A204.1 (cell line): ENCODE measurements around the gene VPS8.

Source experiments
- FAIRE-seq: peaks from 2 replicates; lab custom pipeline; 2012; peaks lifted over from hg19 to GRCh38; lab: Jason Lieb, UNC

The VPS8 gene

DNA sequence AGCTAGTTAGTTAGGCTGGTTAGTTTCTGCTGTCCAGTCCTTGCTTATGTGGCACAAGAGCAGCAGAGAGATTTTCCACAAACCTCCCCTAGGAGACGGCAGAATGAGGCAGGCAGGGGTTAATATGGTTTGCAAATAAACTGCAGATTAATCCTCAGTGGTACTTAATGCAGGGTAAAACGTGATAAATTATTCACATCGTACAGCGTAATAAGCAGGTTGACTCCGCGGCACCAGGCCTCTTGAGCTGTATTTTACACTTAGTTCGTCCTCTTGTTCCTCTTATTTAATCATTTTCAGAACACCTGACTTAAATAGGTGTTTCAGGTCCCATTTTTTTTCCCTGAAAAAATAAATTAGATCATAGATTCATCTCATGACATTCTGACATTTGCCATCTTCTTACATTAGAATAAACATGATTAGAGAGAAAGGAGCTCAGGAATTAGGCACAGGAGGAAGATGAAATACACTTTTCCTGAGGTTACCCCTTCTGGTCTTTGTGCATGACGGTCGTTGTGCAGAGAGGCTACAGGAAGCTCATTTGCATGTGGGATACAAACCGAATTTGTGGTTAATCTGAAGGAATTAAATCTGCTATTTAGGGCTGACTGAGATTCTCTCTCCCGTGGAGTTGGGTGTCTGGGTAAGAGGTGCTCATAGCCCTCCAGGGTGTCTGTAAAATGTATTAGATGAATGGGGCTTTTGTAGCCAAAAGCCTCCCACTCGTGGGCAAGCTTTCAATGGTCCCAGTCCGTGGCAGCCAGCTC is 27.1 kb upstream of the VPS8 start:
- FAIRE-seq = no peak

DNA sequence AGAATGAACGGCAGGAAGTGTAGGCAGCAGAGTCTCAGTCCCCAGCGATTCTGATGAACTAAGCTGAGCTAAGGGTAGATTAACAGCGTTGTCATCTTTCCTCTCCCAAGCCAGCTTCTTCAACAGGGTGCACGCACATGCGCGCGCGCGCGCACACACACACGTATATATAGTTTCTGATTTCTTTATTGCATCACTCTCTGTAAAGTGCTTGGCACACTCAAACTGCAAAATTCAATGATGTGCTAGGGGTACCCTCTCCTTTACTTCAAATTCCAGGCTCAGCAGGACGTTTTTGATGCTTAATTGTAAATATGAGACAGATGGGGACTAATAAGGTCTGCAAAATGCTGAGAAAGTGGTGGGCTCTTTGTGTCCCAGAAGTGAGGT is 26.1 kb upstream of the VPS8 start:
- FAIRE-seq = no peak

- FAIRE-seq = no peak
Observed at GRCh38 chr3:184786280-184786941, 25.6 kb upstream of the VPS8 start.

DNA sequence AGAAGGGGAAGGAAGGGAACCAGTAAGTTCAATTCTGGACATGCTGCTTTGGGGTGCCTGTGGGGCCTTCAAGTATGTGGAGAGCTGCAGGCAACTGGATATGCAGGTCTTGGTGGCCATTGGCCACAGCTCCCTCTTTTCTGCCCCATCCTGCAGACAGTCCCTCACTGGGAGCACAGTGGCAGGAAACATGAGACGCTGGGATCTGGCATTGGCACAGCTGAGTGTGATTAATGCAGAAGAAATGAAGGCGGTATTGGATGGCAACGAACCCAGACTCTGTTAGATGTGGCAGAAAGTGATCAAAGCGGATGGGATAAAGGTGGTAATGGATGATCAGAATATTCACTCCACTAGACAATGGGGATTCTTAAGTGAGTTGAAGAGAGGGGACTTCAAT is 23.2 kb upstream of the VPS8 start:
- no peak for FAIRE-seq

DNA sequence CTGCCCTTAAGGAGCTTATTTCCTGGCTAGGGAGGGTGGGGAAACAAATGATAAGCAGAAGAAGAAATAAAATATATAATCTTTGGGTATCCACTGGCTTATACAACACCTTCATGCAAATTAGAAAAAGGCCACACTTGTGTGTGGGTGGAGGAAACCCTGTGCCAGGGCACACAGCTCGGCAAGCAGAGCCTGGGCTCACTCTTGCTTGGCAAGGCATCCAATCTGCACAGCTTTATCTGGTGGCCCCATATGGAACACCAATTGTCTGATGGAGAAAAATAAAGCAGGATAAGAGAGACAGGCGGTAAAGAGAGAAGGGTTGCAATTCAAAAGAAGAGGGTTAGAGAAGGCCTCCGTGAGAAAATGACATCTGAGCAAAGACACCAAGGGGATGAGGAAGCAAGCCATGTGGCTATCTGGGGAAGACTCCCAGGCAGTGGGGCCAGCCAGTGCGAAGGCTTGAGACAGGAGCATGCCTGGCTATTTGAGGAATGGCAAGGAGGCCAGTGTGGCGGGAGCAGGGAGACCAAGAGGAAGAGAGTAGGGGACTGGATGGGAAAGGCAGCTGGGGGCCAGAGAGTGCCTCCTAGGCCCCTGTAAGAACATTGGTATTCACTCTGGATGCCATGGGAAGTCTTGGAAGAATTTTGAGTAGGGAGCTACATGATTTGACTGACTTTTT is 22.5 kb upstream of the VPS8 start:
- FAIRE-seq = no peak

DNA sequence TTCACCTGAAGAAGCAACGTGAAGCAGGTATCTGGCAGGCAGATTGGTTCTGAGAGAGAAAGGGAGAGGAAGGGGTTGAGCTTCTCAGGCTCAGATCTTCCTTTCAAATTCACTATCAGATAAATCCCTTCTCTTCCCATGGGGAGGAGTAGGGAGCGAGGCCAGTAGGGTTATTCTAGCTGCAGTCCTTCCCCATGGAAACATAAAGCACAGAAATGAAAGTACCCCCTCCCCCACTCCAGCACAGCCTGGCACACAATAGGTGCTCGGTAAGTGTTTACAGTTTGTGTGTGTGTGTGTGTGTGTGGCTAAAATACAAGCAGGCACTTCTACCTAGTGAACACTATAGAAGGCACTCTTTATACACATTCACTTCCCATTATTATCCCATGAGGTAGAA is 20.8 kb upstream of the VPS8 start:
- no peak for FAIRE-seq

- no peak for FAIRE-seq
Observed at GRCh38 chr3:184795522-184796190, 16.3 kb upstream of the VPS8 start.

DNA sequence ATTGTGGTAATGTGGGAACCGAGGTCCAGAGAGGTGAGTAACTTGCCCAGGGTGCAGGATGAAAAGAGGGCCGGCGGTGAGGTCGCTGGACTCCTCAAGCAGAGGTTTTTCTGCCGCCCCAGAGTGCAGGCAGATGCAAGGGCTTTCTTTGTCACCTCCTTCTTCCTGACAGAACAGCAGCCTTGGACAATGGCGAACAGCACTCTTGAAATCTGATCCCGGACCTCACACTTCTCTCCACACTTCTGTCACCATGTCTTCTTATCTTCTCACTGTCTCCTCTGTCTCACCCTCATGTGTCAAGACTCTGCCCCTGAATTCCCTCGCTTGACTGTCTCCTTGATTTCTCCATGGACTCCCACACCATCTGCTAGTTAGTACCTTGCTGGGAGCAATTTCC is 15.4 kb upstream of the VPS8 start:
- no peak for FAIRE-seq

DNA sequence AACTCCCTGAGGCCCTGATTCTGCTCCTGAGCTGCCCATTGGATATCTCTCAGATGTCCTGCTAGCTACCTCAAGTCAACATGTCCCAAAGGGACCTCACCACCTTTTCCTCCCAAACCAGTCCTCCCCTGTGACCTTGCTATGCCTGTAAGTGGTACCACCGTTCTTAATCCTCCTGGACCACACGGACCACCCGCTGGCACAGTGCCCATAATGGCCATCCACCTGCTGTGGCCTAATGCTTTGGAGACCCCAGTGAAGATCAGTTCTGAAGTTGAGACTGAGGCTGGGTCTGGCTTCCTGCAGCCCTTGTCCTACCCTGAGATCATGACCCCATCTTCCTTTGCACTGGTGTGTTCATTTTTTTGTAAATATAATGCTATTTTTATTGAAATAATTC is 15.0 kb upstream of the VPS8 start:
- no peak for FAIRE-seq

DNA sequence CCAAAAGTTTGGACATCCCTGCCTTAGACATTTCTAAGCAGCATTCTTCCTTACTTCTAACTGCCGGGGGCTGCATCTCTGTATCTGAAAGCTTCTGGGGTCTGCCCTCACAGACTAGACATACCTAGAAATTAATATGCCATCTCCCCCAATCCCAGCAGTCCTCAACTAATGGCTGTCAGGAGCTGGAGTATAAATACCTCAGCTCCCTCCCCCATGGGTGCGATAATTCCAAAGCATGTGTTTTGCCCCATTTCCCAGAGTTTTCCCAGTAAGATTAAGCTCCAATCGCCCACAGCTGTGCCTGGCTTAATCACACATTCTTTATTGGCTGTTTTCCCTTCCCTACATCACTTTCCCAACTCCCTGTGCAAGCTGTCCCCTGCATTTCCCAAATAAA is 13.8 kb upstream of the VPS8 start:
- no peak for FAIRE-seq

DNA sequence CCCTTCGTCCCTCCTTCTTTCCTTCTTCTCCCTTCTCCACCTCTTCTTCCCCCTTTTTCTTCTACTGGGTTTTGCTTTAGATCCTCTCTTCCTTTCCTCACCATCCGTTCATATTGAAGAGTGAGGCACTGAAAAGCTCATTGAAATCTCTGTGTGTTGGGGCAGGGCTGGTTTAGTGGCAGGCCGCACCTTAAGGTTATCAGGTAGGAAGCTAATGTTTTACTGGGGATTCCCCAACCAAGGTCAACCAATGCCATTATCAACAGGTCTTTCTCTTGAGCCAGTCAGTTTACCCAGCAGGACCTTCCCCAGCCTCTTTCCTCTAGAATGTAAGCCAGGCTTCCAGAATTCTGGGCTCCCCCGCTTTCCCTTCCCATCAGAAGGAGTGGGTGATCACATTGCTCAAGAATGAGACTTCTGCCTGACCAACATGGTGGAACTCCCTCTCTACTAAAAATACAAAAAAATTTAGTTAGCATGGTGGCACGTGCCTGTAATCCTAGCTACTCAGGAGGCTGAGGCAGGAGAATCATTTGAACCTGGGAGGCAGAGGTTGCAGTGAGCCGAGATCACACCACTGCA is 11.5 kb upstream of the VPS8 start:
- FAIRE-seq = no peak

DNA sequence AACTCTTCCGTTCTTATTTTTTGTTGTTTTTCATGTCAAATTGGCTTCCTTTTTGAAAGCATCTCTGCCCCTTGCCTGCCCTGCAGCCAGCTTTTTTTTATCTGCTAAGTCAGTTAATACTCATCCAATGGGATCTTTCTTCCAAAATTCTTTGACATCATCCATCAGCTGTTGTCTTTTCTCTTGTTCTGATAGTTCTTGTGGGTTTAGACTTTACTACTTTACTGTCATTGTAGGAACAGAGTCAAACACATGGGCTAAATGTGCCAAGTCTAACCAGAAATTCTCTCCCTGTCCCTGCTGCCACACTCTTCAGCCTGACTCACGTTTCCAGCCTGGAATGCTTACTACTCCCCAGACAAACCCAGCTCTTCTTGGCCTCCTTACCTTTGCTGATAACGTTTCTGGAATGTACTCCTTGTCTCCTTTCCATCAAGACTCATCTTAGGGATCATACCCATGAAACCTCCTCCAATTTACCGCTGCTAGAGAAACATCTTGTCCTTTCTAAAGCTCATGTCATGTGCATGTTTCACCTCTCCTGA is 10.7 kb upstream of the VPS8 start:
- no peak for FAIRE-seq

- no peak for FAIRE-seq
Observed at GRCh38 chr3:184802150-184802549, 9.8 kb upstream of the VPS8 start.

DNA sequence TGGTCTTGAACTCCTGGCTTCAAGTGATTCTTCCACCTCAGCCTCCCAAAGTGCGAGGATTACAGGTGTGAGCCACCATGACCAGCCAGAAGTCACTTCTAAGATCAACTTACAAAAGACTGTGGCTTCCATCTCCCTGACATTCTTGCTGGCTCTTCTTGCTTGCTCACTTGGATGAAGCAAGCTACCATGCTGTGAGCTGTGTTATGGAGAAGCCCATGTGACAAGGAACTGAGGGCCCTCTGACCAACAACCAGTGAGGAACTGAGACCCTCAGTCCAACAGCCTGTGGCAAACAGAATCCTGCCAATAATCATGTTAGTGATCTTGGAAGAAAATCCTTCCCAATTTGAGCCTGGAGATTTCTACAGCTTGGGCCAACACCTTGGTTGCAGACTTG is 7.2 kb upstream of the VPS8 start:
- FAIRE-seq = no peak

GRCh38 chr3:184805351-184806038 is 6.5 kb upstream of the VPS8 start:
- no peak for FAIRE-seq

GRCh38 chr3:184806567-184807271 is 5.2 kb upstream of the VPS8 start:
- FAIRE-seq = no peak

GRCh38 chr3:184807549-184807948 is 4.4 kb upstream of the VPS8 start:
- FAIRE-seq = no peak

DNA sequence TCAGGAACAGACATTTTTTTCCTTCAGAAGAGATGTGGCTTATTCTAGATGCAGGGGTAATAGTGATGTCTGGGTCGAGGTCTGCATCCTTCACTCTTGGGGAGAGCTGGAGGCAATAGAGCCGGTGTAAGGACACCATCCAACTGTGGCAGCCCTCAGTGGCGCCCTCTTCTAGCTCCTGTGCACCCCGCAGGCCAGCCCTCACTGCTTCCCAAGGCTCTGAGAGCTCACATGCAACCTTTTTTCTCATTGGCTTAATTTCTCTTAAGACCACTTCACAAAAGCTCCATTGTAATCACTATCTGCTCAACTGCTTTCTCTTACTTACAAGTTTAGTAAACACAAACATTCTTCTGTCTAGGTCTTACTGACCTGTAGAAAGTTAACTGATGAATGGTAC is 3.9 kb upstream of the VPS8 start:
- no peak for FAIRE-seq

GRCh38 chr3:184810146-184810545 is 1.8 kb upstream of the VPS8 start:
- FAIRE-seq = no peak

- no peak for FAIRE-seq
Observed at GRCh38 chr3:184811034-184811433, 932 bp upstream of the VPS8 start.

GRCh38 chr3:184811663-184811998 is 335 bp upstream of the VPS8 start:
- no peak for FAIRE-seq
